K562 (cell line): ENCODE measurements around the gene DCAF12. TPM values are rescaled to one million over a fixed set of nuclear protein-coding genes. Genes with fewer than 3 reads are reported as not detected.

Experiments used
- ESRRA ChIP-seq: fragments of 450-650 bp; IDR thresholded peaks from 2 replicates; pipeline ENCODE4 v1.6.1; 2014; ENCODE audit warnings: low read depth, mild to moderate bottlenecking, moderate library complexity, borderline replicate concordance
- FOXK2 ChIP-seq, 2 experiments: fragments of 450-650 bp; IDR thresholded peaks in 1 of 2; conservative IDR thresholded peaks in 1 of 2; 2 replicates each; pipeline ENCODE4 v1.6.1; 2016; ENCODE audit warnings: low read depth in 2 of 2, mild to moderate bottlenecking in 1 of 2
- PREB ChIP-seq: sonication (generic); formaldehyde crosslinking; IDR thresholded peaks from 2 replicates; pipeline ENCODE4 v1.8.1; 2023; ENCODE audit warnings: mild to moderate bottlenecking, missing genetic modification reagents
- PRPF4 ChIP-seq: fragments of 200-400 bp; formaldehyde crosslinking; IDR thresholded peaks from one replicate; pipeline ENCODE4 v1.6.1; 2017; ENCODE audit warnings: low read length, low read depth, mild to moderate bottlenecking; ENCODE audit not compliant: insufficient read depth, poor library complexity, severe bottlenecking
- PTTG1 ChIP-seq: fragments of 450-650 bp; IDR thresholded peaks from 2 replicates; pipeline ENCODE4 v1.6.1; 2016; ENCODE audit warnings: low read depth, mild to moderate bottlenecking, missing genetic modification characterization, missing compliant biosample characterization
- REST ChIP-seq, 2 experiments: fragments of 450-650 bp; formaldehyde crosslinking in 1 of 2; IDR thresholded peaks; 2 replicates each; pipeline versions ENCODE4 v1.4.0 to v1.6.1; 2014 to 2020; ENCODE audit warnings: mild to moderate bottlenecking in 2 of 2, borderline replicate concordance in 1 of 2, low read depth in 1 of 2
- STAT5A ChIP-seq: IDR thresholded peaks from 2 replicates; pipeline ENCODE4 v1.6.1; 2012; ENCODE audit warnings: low read length, inconsistent platforms, borderline replicate concordance
- VEZF1 ChIP-seq: fragments of 200-800 bp; sonication (Bioruptor generic); IDR thresholded peaks from 2 replicates; pipeline ENCODE4 v1.6.1; 2017; ENCODE audit warnings: missing genetic modification characterization, missing compliant biosample characterization
- polyA plus RNA-seq, 8 experiments: library from polyadenylated mRNA; depleted of rRNA in 4 of 8; stranded (reverse) in 5 of 8; unstranded in 3 of 8; fragments of >200 nt; fragmentation: Nextera tagmentation in 2 of 8; fragmentation: Illumina TruSeq in 1 of 8; extraction: Ambion mirVana in 2 of 8; extraction: Trizol in 1 of 8; gene quantifications; 2 replicates each; pipeline versions ENCODE4 v1.2.1 to v1.2.3, GENCODE V29; 2011 to 2014; ENCODE audit warnings: inconsistent platforms in 1 of 8, missing spikeins in 1 of 8
- total RNA-seq, 7 experiments: library from RNA; depleted of rRNA in 6 of 7; stranded (reverse); fragments of >200 nt in 6 of 7; fragmentation: Illumina TruSeq in 2 of 7; extraction: Trizol in 2 of 7; gene quantifications; 2 replicates each; pipeline versions ENCODE4 v1.2.1 to v1.2.3, GENCODE V29; 2011 to 2021; ENCODE audit warnings: low replicate concordance in 1 of 7

DCAF12 gene
- total and polyA plus RNA-seq, 9 of the 15 experiments (the other 6 are each of a cell fraction or from before 2014, with no cell fraction given) = 10.9 to 59.6 (median 30.8) TPM

DNA sequence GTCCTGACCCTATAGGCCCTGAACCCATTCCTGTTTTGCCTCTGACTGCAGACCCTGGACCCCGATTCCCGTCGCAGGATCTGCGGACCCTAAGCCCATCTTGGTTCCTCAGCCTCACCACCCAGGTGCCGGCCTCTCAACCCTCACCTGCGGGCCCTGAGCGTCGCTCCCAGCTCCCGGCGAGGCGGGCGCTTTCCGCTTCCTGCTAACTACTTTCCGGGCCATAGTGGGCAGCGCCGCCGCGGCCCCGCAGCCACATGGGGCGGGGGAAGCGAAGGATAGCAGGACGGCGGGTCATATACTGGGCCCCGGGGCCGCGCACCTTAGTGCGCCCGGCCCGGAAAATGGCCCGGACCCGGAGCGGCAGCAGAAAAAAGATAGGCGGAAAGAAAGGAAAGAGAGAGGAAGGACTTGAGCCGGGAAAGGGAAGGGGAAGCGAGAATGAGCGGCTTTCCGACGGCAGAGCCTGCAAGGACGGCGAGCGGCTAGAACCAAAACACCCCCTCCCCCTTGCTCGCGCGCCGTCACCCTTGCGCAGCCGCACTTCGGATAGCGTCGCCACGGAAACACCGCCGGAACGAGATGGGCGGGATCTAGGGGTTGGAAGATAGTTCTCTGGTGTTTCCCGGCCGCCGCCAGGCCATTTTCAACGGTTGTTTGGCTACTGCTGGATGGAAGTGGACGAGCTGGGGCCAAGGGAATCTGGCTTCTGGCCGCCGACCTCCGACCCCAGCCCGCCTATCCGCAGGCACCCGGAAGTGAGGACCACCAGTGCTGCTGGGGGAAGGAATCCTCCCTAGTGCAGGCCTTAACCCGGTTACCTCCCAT is at the start of gene DCAF12 (continued):
- TF ChIP-seq REST (IDR thresholded peaks at IDR 0.05; ENCODE audit: borderline replicate concordance) (0 out of 2 replicates have a peak, but pooled peaks have one; percentile 6), REST (CRISPR knock-in tag; IDR thresholded peaks at IDR 0.05; ENCODE audit: low read depth) (no peak), ESRRA (no peak), VEZF1 (peak; percentile 86), FOXK2 (conservative IDR thresholded peaks at IDR 0.05 in 1 of 2, IDR thresholded peaks at IDR 0.05 in 1 of 2; ENCODE audit: low read depth in 2 of 2) (peak; percentile 77 to 91), STAT5A (no peak), PREB (0 out of 2 replicates have a peak, but pooled peaks have one; percentile 25), PTTG1 (tag) (no peak), PRPF4 (no peak)
